OCI-LY1 (cell line): ENCODE data around the gene FAIM2.

Experiments
- EZH2 ChIP-seq: fragments of 200-600 bp; sonication (generic), shearing (Covaris generic); IDR thresholded peaks from 2 replicates; pipeline ENCODE4 v1.8.0; 2017; ENCODE audit warnings: borderline replicate concordance, mixed run types, mild to moderate bottlenecking, antibody characterized with exemption, low read length, moderate library complexity, mixed read lengths
- TF ChIP-seq, protein P1 (sequence below): fragments of 200-600 bp; sonication (generic), shearing (Covaris generic); IDR thresholded peaks from 2 replicates; pipeline ENCODE4 v1.5.1; 2017; ENCODE audit warnings: mild to moderate bottlenecking, antibody characterized with exemption, low read length, moderate library complexity, mixed read lengths

DNA sequence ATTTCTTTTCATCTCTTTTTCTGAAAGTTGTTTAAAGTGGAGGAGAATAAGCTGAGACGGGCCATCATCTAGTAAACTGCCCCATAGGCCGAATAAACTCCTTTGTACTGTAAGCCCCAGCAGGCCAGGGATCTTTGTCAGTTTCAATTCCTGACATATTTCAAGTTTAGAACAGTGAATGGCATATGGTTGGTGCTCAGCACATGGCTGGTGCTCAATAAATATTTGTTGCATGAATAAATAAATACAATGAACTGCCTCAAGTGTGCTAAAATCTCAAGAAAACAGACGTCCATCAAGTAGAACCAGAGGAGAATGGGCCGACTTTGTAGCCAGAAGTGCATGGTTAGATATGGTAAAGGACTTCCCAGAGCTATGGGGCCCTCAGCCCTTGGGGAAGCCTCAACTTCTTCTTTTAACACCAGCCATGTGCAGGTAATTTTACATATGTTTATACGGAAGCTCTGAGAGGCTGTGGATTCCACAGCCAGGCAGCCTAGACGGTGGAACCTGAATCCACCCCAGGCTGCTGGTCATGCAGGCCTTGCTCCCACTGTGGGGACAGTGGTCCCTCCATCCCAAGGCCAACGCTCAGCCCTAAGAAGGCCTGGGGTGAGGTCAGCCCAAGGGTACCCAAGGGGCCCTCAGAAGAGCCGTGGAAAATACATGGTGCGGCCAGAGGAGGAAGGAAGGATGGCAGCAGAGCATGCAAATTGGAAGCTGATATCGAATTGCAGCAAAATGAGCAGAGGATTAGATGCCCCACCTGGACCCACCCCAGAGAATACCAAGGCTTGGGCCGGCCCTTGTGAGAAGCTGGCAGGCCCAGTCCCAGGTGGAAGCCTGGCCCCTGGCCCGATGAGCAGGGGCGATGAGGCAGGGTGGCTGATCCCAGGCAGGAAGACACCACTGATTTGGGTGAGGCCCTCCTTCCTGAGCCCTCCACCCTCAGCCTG, 38.1 kb upstream of the FAIM2 start:
- TF ChIP-seq, protein P1, sequence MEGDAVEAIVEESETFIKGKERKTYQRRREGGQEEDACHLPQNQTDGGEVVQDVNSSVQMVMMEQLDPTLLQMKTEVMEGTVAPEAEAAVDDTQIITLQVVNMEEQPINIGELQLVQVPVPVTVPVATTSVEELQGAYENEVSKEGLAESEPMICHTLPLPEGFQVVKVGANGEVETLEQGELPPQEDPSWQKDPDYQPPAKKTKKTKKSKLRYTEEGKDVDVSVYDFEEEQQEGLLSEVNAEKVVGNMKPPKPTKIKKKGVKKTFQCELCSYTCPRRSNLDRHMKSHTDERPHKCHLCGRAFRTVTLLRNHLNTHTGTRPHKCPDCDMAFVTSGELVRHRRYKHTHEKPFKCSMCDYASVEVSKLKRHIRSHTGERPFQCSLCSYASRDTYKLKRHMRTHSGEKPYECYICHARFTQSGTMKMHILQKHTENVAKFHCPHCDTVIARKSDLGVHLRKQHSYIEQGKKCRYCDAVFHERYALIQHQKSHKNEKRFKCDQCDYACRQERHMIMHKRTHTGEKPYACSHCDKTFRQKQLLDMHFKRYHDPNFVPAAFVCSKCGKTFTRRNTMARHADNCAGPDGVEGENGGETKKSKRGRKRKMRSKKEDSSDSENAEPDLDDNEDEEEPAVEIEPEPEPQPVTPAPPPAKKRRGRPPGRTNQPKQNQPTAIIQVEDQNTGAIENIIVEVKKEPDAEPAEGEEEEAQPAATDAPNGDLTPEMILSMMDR = no peak
- no peak for TF ChIP-seq EZH2
